NCI-H2196 treated with DMSO at 0.1 percent for 48 hours (cell line): ENCODE results near the gene CYSRT1.
"Not testable (repeated sequence)": the region's sequence is repeated elsewhere in the genome, so short reads cannot be mapped to it uniquely, and the experiment has no call there.

Source experiments
- DNase-seq: peaks from one replicate; lab custom pipeline; 2025; ENCODE audit not compliant: unreplicated experiment; lab: John Stamatoyannopoulos, UW

Gene CYSRT1

GRCh38 chr9:137236936-137237421 is 12.0 kb downstream of the CYSRT1 start:
- peak; percentile 63 for DNase-seq

GRCh38 chr9:137237759-137238726 is 13.1 kb downstream of the CYSRT1 start:
- peak; percentile 80 for DNase-seq

GRCh38 chr9:137239541-137240200 is 14.7 kb downstream of the CYSRT1 start:
- DNase-seq: not testable (repeated sequence)

GRCh38 chr9:137240318-137240840 is 15.4 kb downstream of the CYSRT1 start:
- peak; percentile 32 for DNase-seq

- peak; percentile 99 for DNase-seq
Measured at GRCh38 chr9:137240841-137241489, 16.0 kb downstream of the CYSRT1 start, which contains the start of gene TUBB4B. Gene TUBB4B, plus strand, starts transcription at chr9:137241287. Its CDS starts 74 bp downstream, at chr9:137241361.

GRCh38 chr9:137241490-137242268 is 16.7 kb downstream of the CYSRT1 start:
- no peak for DNase-seq

- DNase-seq: no peak
Measured at GRCh38 chr9:137242269-137243203, 17.6 kb downstream of the CYSRT1 start.

- not testable (repeated sequence) for DNase-seq
Measured at GRCh38 chr9:137243266-137243625, 18.3 kb downstream of the CYSRT1 start.

- DNase-seq: no peak
Measured at GRCh38 chr9:137243626-137244485, 18.9 kb downstream of the CYSRT1 start.

GRCh38 chr9:137244486-137245449 is 19.8 kb downstream of the CYSRT1 start:
- DNase-seq: no peak

- no peak for DNase-seq
Measured at GRCh38 chr9:137245450-137246421, 20.8 kb downstream of the CYSRT1 start.

- DNase-seq: peak; percentile 31
Measured at GRCh38 chr9:137247135-137247915, 22.4 kb downstream of the CYSRT1 start.

GRCh38 chr9:137247916-137248175 is 22.9 kb downstream of the CYSRT1 start:
- no peak for DNase-seq

- DNase-seq: no peak
Measured at GRCh38 chr9:137250329-137251193, 25.6 kb downstream of the CYSRT1 start.

GRCh38 chr9:137251194-137251461 is 26.2 kb downstream of the CYSRT1 start, which contains the start of gene STPG3:
Gene STPG3, plus strand, starts transcription at chr9:137251286. Its CDS starts 1 bp downstream, at chr9:137251287.
- no peak for DNase-seq
